B cell (primary cell): Measurements from ENCODE around the gene PNN.

Source experiments
- CTCF ChIP-seq: fragments of 200-600 bp; IDR thresholded peaks from one replicate; pipeline ENCODE4 v1.8.0; 2022; ENCODE audit warnings: antibody characterized with exemption, mild to moderate bottlenecking
- EZH2 ChIP-seq: IDR thresholded peaks from 2 replicates; pipeline ENCODE4 v1.6.1; 2012; ENCODE audit warnings: borderline replicate concordance, low read depth, mild to moderate bottlenecking, moderate library complexity, low read length; ENCODE audit not compliant: insufficient read depth, poor library complexity, severe bottlenecking

- TF ChIP-seq EZH2 (no peak), CTCF (no peak)
These were observed 34.9 kb upstream of the PNN start for GRCh38 chr14:39140170-39140569.
